Prostate gland (tissue), 2 donors: Measurements from ENCODE around the gene MOK. TPM values are rescaled to one million over a fixed set of nuclear protein-coding genes. Genes with fewer than 3 reads are reported as not detected.

Experiments used
- DNase-seq: peaks from one replicate; pipeline ENCODE4 v3.0.0-alpha.2; 2019; ENCODE audit warnings: low spot score
- H3K27ac ChIP-seq, 2 donors: fragments of 200-600 bp; sonication (generic); 2 replicates each; pipeline ENCODE4 v1.5.1; 2017 to 2019
- H3K27me3 ChIP-seq: fragments of 200-600 bp; sonication (generic); replicated peaks from 2 replicates; pipeline ENCODE4 v1.5.1; 2019; ENCODE audit not compliant: insufficient read depth
- H3K36me3 ChIP-seq, 2 donors: fragments of 200-600 bp; sonication (generic); 1 replicate in 1 of 2; 2 replicates in 1 of 2; pipeline versions ENCODE4 v1.5.1 to v1.8.1; 2017 to 2019
- H3K4me1 ChIP-seq: fragments of 200-600 bp; sonication (generic); replicated peaks from 2 replicates; pipeline ENCODE4 v1.5.1; 2019
- H3K4me3 ChIP-seq, 2 donors: fragments of 200-600 bp; sonication (generic); 2 replicates each; pipeline ENCODE4 v1.5.1; 2017 to 2019
- H3K9me3 ChIP-seq: fragments of 200-600 bp; sonication (generic); 2 replicates; pipeline ENCODE4 v1.5.1; 2017
- CTCF ChIP-seq, 4 experiments: fragments of 200-600 bp in 2 of 4; fragments of 450-650 bp in 2 of 4; sonication (generic) in 2 of 4; IDR thresholded peaks; 1 replicate in 3 of 4; 2 replicates in 1 of 4; pipeline ENCODE4 v1.5.1; 2016 to 2019; ENCODE audit warnings: antibody characterized with exemption in 4 of 4, mild to moderate bottlenecking in 2 of 4, moderate library complexity in 2 of 4
- POLR2A ChIP-seq: fragments of 450-650 bp; IDR thresholded peaks from one replicate; pipeline ENCODE4 v1.6.1; 2016; ENCODE audit warnings: antibody characterized with exemption, mild to moderate bottlenecking
- POLR2AphosphoS5 ChIP-seq: sonication (generic); formaldehyde crosslinking; IDR thresholded peaks from one replicate; pipeline ENCODE4 v1.6.1; 2017; ENCODE audit warnings: antibody characterized with exemption
- WGBS: methylation state at CpG from one replicate; pipeline ENCODE4 v1.1.5; 2018; 5-methylcytosine and 5-hydroxymethylcytosine counted together
- intact Hi-C: fragments of 100-400 bp; cut with DNase I; formaldehyde crosslinking; loops from one replicate; pipeline ENCODE4 v1.14.2; 2022
- total RNA-seq, 2 donors: library from RNA; depleted of rRNA; stranded (reverse); fragments of >200 nt; gene quantifications; one replicate each; pipeline ENCODE4 v1.1.0, GENCODE V29; 2016

Gene MOK
- total RNA-seq, 2 donors from 2014 or later = 17.8 to 95.5 TPM

- WGBS = 68% methylated on average over 7 of the region's 7 CpGs
- H3K36me3 ChIP-seq = no peaks in the 10 kb centered on the region
- no peak for DNase-seq
- no peak overlapping the region for H3K27ac ChIP-seq
- H3K9me3 ChIP-seq = no peaks in the 10 kb centered on the region
- intact Hi-C loops = no loop called here
- no peak overlapping the region for H3K4me3 ChIP-seq
- no peaks in the 10 kb centered on the region for H3K27me3 ChIP-seq
- TF ChIP-seq POLR2AphosphoS5 (no peak), CTCF (IDR thresholded peaks at IDR 0.05) (no peak), POLR2A (no peak)
- no peaks in the 10 kb centered on the region for H3K4me1 ChIP-seq
These were observed 124.5 kb downstream of the MOK start for GRCh38 chr14:102180248-102180998.

Other genes with a start within 250 kb of the MOK start
- 100 to 1,000 TPM; 423 to 540 TPM for gene HSP90AA1, start 218.1 kb downstream of the MOK start, total RNA-seq
- gene WDR20, start 165.3 kb downstream of the MOK start, total RNA-seq = 10 to 100 TPM; 36.6 to 38.6 TPM
- gene ZNF839, start 14.6 kb upstream of the MOK start, total RNA-seq = 10 to 100 TPM; 11.7 to 33.8 TPM
- 10 to 100 TPM; 36.2 to 40.8 TPM for gene CINP, start 57.7 kb upstream of the MOK start, total RNA-seq
- gene TECPR2, start 57.8 kb upstream of the MOK start, total RNA-seq = 10 to 100 TPM; 12.9 to 45.0 TPM
- gene ANKRD9, start 204.6 kb upstream of the MOK start, total RNA-seq = 10 to 100 TPM; 81.1 to 81.5 TPM